HG02885 (cell line): Measurements from ENCODE around the gene COL12A1.

Experiments used
- ATAC-seq: cut with Tn5 transposase; IDR thresholded peaks from one replicate; pipeline ENCODE4 v1.9.1; 2021; ENCODE audit warnings: mild to moderate bottlenecking; ENCODE audit not compliant: unreplicated experiment, poor library complexity

Gene COL12A1

GRCh38 chr6:75076009-75076408 is 129.8 kb downstream of the COL12A1 start:
- no peak for ATAC-seq

DNA sequence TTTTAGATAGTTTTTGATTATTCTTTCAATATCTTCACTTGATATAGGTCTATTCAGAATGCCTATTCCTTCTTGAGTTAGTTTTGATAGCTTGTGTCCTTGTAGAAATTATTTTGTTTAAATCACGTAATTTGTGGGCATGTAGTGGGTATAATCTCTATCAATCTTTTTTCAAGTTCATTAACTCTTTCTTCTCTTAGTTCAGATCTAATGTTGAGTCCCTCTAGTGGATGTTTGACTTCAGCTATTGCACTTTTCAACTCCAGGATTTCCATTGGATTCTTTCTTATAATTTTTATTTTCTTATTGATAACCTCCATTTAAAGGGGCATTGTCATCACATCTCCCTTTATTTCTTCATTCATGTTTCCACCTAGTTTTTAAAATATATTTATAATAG is 135.6 kb downstream of the COL12A1 start:
- ATAC-seq: no peak

- no peak for ATAC-seq
Observed at GRCh38 chr6:75065523-75065922, 140.3 kb downstream of the COL12A1 start.

GRCh38 chr6:75052491-75052890 is 153.4 kb downstream of the COL12A1 start:
- no peak for ATAC-seq

- no peak for ATAC-seq
Observed at GRCh38 chr6:75049308-75049707, 156.5 kb downstream of the COL12A1 start.

GRCh38 chr6:75044846-75045245 is 161.0 kb downstream of the COL12A1 start:
- ATAC-seq: no peak

DNA sequence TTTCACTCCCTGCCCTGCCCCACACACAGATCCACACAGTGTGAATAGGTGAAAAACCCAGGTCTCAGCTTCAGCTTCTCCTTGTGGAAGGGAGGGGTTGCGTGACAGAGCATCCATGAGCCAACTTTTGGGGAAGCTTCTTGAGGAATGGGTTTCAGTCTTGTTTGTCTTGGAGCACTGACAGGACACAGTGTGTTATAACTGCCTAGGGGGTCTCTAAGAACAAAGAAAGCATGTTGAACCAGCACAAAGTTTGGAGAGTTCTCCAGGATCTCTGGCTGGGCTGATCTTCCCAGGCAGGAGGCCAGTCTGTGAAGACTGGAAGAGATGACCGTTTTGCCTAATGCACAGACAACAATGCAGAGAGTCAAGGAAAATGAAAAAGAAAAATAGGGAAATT is 164.5 kb downstream of the COL12A1 start:
- no peak for ATAC-seq
